WERI-Rb-1 (cell line): ENCODE measurements around the gene TDRD7.

Source experiments
- DNase-seq: peaks from one replicate; pipeline ENCODE4 v3.0.0-alpha.2; 2020
- H3K27ac ChIP-seq: fragments of 250-450 bp; sonication (Bioruptor Pico); 2 replicates; pipeline ENCODE4 v1.5.1; 2020; ENCODE audit warnings: mild to moderate bottlenecking, moderate library complexity
- H3K27me3 ChIP-seq: fragments of 250-450 bp; sonication (Bioruptor Pico); 2 replicates; pipeline ENCODE4 v1.5.1; 2021; ENCODE audit warnings: mild to moderate bottlenecking, low read depth, moderate library complexity; ENCODE audit not compliant: insufficient read depth, severe bottlenecking
- H3K36me3 ChIP-seq: fragments of 250-450 bp; sonication (Bioruptor Pico); 2 replicates; pipeline ENCODE4 v1.5.1; 2020; ENCODE audit warnings: mild to moderate bottlenecking, moderate library complexity
- H3K4me3 ChIP-seq: 2 replicates; pipeline ENCODE4 v1.5.1; 2011; ENCODE audit warnings: low read depth, mild to moderate bottlenecking, control low read depth, low read length
- H3K9me3 ChIP-seq: fragments of 250-450 bp; sonication (Bioruptor Pico); 2 replicates; pipeline ENCODE4 v1.5.1; 2021; ENCODE audit warnings: mild to moderate bottlenecking, moderate library complexity; ENCODE audit not compliant: severe bottlenecking
- CTCF ChIP-seq: IDR thresholded peaks from 2 replicates; pipeline ENCODE4 v1.5.1; 2011; ENCODE audit warnings: low read depth, mild to moderate bottlenecking, control low read depth, inconsistent platforms, low read length

TDRD7 gene

DNA sequence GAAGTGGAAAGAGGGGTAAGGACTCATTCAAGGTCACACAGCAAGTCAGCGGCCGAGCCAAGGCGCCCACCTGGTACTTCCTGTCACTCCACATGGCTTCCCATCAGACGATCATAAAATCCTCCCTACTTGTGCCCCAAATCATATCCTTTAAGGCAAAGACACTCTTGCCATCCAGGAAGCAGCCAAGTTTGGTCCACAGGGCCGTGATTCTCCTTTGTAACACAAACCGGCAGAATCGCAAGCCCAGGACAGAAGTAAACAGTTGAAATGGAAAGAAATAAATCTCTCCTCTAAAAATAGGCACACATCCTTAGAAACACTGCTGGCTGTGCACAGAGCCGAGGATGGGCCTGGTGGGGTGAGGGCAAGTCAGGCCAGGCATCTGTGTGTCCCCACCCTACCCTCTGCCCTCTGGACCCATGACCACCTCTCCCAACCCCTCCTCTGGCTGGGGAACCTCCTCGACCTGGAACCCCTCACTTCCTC, 120.0 kb downstream of the TDRD7 start:
- Histone ChIP-seq H3K9me3 (no peaks in the 10 kb centered on the region), H3K27me3 (no peaks in the 10 kb centered on the region), H3K36me3 (no peaks in the 10 kb centered on the region), H3K27ac (no peak overlapping the region), H3K4me3 (no peak overlapping the region)
- no peak for DNase-seq
- no peak for TF ChIP-seq CTCF

DNA sequence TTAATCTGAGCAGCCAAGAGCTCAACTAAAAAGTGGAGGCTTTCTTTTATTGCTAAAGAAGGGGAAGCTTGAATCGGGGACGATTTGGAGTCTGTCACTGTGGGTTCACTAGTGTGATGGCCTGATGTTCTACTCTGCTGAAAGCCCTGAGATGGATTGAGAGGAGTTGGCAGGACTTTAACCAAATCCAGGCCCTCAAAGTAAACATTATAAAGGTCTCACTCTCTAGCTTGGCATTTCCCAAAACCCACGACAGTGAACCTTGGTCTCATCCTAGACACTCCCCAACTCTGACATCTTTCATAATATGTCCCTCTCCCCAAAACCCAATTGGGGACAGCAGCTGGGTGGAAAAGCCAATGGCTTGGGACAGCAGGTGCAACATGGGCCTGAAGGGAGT, 122.3 kb downstream of the TDRD7 start:
- H3K27me3 ChIP-seq: no peaks in the 10 kb centered on the region
- no peak for DNase-seq
- H3K9me3 ChIP-seq: no peaks in the 10 kb centered on the region
- no peak overlapping the region for H3K4me3 ChIP-seq
- no peak for TF ChIP-seq CTCF
- no peaks in the 10 kb centered on the region; the same call in 1 of the 2 replicates for H3K36me3 ChIP-seq
- no peak overlapping the region for H3K27ac ChIP-seq

DNA sequence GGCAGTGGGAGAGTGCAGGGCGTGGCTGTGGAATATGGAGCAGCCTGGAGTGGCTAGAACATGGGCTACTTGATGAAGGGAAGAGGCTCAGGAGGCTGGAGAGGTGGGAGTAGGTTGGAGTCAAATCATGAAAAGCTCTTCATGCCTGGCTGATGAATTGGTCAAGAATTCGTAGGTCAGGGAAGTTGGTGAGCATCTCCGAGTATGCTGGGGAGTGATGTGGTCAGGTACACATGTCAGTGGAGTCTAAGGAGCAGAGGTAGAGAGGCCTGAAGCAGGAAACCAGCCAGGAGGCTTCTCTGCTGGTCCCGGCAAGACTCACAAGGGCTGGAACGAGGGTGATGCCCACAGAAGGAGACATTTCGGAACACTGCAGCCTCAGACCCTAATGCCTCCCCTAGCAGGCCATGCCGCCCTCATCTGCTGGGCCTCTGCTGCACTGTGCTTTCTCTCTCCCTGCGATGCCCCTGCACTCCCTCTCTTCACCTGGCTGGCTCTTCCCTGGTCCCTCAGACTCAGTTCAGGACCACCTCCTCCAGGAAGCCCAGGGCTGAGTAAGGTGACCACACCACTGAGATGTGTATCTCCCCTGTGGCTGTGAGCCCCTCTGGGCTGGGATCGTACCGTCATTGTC, 123.2 kb downstream of the TDRD7 start:
- Histone ChIP-seq H3K9me3 (no peaks in the 10 kb centered on the region), H3K36me3 (no peaks in the 10 kb centered on the region; the same call in 1 of the 2 replicates), H3K27me3 (no peaks in the 10 kb centered on the region), H3K27ac (no peak overlapping the region), H3K4me3 (no peak overlapping the region)
- no peak for DNase-seq
- no peak for TF ChIP-seq CTCF

- Histone ChIP-seq H3K27me3 (no peaks in the 10 kb centered on the region), H3K4me3 (no peak overlapping the region), H3K27ac (no peak overlapping the region), H3K9me3 (no peaks in the 10 kb centered on the region), H3K36me3 (no peaks in the 10 kb centered on the region; the same call in 1 of the 2 replicates)
- TF ChIP-seq CTCF: no peak
- no peak for DNase-seq
These were observed 123.9 kb downstream of the TDRD7 start for GRCh38 chr9:97535771-97536170.

DNA sequence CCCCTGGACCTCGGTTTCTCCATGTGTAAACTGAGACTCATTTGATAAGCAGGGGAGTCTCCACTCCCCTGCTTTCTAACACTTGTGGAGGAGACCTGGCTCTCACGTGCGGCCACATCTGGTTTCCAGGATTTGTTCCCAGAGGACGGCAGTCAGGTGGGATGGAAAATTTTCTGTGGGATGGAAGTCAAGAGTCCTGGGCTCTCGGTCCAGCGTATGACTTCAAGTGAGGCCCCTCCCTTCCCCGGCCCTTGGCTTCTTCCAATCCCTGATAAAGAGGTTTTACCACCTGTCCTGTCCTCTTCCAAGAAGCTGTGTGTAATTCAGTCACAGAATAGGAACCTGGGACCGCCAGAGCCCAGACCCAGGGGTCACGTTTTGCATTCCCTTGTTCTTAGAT, 124.6 kb downstream of the TDRD7 start:
- Histone ChIP-seq H3K27ac (no peak overlapping the region), H3K27me3 (no peaks in the 10 kb centered on the region), H3K9me3 (no peaks in the 10 kb centered on the region), H3K4me3 (no peak overlapping the region), H3K36me3 (no peaks in the 10 kb centered on the region; the same call in 1 of the 2 replicates)
- no peak for DNase-seq
- TF ChIP-seq CTCF: no peak

GRCh38 chr9:97543561-97543960, 131.7 kb downstream of the TDRD7 start:
- no peaks in the 10 kb centered on the region for H3K9me3 ChIP-seq
- H3K4me3 ChIP-seq: no peak overlapping the region
- no peak for TF ChIP-seq CTCF
- DNase-seq: no peak
- no peaks in the 10 kb centered on the region for H3K27me3 ChIP-seq
- no peak overlapping the region for H3K27ac ChIP-seq
- H3K36me3 ChIP-seq: no peaks in the 10 kb centered on the region
